ENCODE measurements around the gene KMT2E.

The KMT2E gene

DNA sequence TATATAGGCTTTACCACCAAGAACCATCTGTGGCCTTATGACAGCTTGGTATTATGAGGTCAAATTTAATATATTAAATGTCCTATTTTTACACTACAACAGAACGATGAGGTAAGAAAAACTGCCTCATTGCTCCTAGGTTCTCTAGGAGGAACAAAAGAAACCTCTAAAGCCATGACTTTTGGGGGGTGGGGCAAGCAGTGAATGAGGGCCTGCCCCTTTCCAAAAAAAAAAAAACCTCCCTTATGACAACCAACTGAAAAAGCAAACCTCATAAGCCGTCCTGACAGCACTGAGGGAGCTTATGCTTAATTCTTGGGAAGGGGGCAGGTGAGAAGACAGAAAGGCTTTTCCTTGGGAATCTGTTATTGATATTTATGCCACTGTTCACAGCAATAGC lies 116.6 kb downstream of the KMT2E start:
- no peak for DNase-seq (ENCODE audit: low read depth in 2 of 2)

DNA sequence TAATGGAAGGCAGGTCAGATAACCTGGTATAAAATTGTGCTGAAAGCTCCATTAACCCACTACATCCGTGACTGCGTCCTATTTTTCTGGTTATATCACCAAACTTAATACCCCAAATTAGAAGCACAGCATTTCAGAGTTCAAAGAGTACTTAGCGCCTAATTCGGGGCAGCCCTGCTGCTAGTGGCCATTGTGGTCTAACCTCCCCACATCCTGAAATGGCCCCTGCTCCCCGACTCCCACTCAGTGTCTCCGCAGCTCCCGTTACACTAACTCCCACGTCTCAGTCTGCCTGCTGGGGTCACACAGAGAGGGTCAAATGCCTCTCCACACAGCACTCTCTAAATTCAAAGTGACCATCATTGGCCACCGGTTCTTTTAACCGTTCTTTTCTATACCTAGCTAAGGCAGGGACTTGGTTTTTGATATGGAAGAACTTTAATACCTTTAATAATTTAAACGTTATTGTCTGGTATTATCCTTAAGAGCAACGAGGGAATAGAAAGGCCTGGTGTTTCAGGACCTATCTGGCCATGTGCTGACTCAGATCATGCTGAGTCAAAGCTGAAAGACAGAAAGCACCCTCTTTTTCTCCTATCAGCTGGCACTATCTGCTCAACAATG lies 117.1 kb downstream of the KMT2E start:
- no peak for DNase-seq (ENCODE audit: low read depth in 2 of 2)

DNA sequence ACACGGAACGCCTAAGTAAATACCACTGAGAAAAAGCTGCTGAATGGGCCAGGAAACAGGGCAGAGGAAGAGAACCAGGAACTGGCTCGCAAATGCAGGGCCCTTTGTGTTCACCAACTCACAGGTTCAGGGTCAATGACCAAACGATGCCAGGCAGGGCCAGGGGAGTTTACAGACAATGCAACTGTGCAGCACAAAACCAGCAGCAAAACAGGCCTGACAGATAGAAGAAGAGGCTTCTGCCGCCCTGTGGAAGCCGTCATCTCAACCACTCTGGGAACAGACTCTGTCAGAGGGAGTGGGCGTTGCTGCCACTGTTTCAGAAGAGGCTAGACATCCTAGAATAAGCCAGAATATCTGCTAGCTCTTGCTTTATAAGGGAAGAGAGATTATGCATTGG lies 117.9 kb downstream of the KMT2E start:
- DNase-seq (ENCODE audit: low read depth in 2 of 2) = no peak

DNA sequence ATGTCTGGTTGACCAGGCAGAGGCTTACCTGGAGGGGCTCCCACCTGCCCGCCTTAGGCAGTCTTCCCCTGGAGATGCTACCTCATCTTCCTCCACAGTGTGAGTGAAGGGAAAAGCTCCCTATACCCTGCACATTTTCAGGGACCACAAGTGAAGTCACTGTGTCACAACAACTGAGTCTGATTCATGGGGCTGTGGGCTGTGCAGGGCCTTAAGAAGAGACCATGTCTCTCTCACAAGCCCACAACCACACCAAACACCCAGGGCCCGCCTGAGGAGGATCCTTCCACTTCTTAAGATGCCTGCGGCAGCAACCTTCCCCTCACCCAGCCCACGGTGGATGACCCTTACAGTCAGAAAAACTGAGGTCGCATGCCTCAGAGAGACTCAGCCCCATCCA lies 118.3 kb downstream of the KMT2E start:
- DNase-seq (ENCODE audit: low read depth in 2 of 2) = no peak

DNA sequence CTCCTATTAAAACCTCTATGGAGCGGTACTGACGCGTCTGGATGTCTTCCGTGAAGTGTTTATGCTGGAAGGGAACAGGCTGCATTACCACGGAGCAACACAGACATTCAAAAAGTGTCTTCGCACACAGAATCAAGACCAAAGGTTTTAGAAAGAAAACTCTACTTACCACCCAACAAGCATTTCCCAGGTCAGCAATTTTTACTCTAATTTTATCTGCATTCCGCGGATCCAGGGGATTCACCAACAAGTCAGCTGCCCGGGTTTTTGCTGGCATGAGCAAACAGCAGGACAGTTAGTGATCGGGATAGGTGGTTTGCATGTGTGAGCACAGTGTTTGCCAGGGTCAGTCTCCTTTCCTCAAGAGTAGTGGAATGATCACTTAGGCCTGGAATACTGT lies 118.8 kb downstream of the KMT2E start:
- DNase-seq (ENCODE audit: low read depth in 2 of 2) = no peak

DNA sequence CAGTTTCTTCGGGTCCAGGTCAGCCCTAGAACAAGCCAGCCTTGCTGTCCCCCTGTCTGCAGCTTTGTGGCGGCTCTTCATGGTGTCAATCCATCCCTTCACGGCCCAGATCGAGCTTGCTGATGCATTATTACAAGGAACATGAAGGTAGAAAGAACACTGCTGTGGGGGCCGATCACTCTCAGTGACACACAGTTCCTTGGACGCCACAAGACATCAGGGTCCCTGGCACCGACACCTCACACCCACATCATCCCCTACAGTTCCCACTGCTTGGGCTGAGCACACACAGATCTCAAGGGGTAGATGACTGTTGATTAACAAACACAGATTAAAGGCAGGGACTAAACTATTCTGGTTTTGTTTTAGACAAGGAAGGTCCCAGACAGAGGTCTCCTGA lies 119.4 kb downstream of the KMT2E start:
- no peak for DNase-seq (ENCODE audit: low read depth in 2 of 2)

DNA sequence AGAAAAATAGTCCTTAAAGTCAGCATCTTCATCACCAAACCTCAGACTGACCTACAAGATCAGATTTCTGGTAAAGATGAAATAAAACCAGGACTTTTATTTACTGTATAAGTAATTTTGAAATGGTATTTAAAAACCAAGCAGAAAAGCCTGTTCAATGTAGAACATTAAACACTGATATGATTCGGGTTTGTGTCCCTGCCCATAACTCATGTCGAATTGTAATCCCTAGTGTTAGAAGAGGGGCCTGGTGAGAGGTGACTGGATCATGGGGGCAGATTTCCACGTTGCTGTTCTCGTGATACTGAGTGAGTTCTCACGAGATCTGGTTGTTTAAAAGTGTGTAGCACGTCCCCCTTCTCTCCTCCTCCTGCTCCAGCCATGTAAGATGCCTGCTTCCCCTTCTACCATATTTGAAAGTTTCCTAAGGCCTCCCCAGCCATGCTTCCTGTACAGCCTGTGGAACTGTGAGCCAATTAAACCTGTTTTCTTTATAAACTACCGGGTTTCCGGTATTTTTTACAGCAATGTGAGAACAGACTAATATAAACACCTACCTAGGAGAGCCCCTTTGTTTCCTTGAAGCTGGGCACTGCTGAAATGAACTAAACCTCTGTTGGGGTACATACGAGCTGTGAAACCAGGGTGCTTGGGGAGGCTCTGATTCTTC lies 120.1 kb downstream of the KMT2E start:
- DNase-seq (ENCODE audit: low read depth in 2 of 2) = no peak

DNA sequence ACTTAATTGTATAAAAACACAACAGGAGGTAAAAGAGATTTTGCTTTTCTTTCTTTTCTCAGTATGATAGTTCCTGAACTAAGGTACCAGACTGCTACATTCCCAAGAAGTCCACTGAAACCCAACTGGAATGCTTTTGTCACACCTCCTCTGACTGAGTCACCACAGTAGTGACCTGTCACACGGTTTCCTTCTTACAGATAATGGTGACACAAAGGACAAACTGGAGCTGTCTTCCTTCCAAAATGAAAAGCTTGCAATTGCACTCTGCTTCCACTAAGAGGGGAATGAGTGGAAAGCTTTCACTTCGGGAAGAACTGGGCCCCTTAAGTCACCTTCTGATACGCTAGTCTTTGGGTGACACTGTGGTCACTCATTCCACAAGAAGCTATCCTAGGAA lies 122.2 kb downstream of the KMT2E start:
- no peak for DNase-seq (ENCODE audit: low read depth in 2 of 2)

DNA sequence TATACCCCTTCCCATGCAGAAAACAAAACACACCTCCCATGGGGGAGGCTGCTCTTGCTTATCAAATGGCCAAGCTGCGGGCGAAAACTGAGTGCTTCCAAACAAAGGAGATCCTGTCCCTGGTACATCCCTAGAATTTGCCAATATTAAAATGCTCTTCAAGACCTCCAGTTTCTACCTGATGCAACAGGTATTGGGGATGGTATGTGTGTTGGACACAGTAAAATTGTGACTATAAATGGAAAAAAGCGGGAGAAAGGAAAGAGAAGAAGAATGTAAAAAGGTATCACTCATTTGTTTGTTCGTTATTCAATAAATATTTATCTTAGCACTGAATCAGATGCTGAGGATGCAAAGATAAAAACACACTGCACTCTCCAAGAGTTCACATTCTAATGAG lies 123.9 kb downstream of the KMT2E start:
- DNase-seq (ENCODE audit: low read depth in 2 of 2) = no peak

DNA sequence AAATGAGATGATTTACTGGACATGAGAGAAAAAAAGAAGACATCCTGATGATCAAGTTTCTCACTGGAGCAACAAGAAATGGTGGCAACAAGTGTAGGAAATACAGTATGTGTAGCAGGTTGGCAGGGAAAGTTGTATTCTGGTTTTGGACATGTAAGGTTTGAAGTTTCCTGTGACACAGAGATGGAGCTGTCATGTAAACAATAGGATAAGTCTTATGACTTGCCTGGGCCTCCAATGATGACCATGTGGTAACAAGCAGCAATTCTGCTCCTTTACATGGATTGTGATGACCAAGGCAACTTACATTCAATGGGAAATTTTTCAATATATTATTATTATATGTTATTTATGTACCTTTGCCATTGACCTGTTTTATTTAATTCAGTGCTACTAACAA lies 125.4 kb downstream of the KMT2E start:
- no peak for DNase-seq (ENCODE audit: low read depth in 2 of 2)

DNA sequence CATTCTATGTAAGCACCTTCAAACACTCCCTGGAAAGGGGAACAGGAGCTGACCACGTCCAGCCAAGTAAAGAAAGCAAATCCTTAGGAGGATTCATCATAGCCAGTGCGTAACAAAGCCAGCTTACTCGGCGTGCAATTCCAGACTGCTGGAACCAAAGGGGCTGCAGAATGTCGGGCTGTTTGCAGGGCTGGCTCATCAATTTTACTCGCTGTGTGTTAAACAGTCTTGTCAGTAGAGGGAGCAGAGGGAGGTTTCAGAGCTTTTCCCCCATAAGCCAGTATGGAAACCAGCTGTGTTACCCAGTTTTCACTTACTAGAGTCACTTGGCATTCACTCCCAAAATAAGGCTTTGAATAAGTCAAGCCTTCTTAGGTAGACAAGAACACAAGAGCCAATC lies 127.1 kb downstream of the KMT2E start:
- no peak for DNase-seq (ENCODE audit: low read depth in 2 of 2)

DNA sequence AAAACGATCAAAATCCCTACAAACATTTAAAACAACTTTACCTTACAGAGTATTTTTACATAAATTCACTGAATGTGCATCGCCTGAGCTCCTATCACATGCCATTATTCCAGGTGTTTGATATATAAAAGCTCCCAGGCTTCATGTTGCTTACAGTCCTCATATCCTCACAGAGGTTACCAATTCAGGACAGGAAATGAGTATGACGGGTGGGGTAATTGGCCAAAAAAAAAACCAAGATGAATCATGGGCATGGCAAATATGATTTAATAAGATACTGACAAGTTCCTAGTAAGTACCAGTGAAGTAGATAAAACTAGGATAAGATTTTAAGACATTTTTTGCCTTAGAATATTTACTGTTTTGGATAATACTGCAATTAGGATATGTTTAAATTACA lies 135.8 kb downstream of the KMT2E start:
- DNase-seq (ENCODE audit: low read depth in 2 of 2) = no peak

DNA sequence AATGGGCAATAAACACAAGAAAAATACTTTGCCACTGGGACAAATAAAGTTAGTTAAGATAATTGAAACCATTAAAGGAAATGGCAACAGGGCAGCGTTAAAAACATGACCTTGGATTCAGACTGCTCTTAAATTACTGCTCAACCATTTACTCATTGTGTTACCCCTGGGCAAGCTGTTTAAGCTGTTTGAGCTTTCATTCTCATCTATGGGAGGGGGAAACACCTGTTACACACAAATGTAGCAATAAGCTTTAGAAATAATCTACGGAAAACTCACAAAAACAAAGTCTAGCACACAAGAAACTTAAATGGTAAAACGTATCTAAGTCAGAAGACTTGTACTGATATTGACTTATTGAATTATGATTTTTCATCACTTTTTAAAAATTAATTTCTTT lies 137.1 kb downstream of the KMT2E start:
- no peak for DNase-seq (ENCODE audit: low read depth in 2 of 2)

DNA sequence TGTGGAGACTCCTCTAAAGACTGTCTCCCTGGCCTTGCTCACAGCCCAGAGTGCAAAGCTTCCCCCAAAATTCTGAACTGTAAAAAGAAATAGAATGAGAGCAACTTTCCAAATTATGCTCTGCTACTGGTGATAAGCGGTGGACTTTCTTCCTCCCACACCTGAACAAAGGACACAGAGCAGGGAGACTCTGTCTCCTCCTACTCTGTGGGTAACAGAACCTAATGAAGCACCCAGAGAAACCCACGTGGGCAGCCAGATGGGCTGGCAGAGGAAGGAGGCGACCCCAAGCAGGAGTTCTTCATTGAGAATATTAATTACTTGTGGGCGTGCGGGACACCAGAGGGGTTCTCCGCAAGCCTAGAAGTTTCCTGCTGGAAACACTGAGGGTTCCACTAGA lies 139.5 kb downstream of the KMT2E start:
- no peak for DNase-seq (ENCODE audit: low read depth in 2 of 2)

DNA sequence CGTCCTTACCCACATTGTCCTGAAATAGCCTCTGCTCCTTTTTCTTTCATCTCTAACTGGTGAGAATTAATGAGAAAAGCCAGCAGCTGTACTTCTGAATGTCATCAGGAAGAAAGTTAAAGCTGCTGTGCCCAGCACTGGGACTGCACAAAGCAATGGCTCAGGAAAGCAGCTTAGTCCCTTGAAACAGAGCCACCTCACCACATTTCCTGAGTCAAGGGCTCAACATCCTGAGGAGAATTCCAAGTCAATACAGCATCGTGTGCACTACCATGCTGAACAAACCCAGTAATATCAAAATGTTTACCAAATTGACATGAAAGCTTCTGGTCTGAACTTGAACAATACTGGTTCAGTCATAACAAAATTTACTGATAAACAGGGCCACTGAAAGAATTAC lies 140.1 kb downstream of the KMT2E start:
- DNase-seq (ENCODE audit: low read depth in 2 of 2) = no peak

DNA sequence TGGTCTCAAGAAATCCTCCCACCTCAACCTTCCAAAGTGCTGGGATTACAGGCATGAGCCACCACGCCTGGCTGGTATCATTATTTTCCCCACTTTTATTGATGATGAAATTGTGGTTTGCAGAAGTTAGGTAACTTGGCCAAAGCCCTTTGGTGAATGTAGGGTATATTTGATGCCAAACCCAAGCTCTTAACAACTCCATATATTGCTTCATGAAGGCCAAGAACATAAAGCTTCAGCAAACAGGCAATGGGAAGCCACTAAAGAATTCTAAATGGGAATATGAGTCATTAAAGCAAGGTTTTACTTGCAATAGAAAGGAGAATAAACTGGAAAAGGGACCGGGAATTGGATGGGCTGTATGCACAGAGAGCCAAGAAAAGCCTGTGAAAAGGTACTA lies 142.7 kb downstream of the KMT2E start:
- no peak for DNase-seq (ENCODE audit: low read depth in 2 of 2)

DNA sequence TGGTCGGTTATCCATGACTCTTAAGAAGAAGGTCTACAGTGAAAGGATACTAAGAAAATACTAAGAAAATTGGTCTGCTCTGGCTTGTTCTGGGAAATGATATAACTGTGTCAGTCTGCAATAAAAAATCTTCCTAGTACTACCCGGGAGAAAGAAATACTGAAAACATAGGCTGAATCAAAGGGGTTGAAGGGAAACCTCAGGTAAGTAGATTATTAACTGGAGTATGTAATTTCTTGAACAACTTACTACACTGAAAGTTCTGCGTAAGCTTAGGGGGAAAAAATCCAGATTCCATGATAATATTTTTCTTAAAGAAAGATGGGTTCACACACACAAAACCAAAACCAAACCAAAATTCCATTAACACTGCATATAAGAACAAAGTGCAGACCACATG lies 143.3 kb downstream of the KMT2E start:
- no peak for DNase-seq (ENCODE audit: low read depth in 2 of 2)

DNA sequence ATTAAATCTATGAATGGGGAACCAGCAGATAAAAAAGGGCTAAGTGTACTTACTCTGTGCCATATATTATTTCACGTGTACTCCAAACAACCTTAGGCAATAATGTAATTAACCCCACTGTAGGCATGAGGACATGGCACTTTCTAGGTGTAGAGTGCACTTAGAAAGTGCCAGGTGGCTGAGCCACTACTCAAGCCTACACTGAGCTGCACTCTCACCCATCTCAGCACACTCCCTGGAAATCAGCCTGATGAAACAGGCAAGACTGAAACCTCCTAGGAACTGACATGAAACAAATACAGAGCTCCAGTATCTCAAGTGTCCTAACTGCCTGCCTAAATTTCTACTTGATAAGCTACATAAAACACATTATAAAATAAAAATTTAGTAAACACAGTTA lies 147.4 kb downstream of the KMT2E start:
- no peak for DNase-seq (ENCODE audit: low read depth in 2 of 2)
